HepG2 (cell line): Measurements from ENCODE around the gene PNPLA2. TPM values are rescaled to one million over a fixed set of nuclear protein-coding genes. Genes with fewer than 3 reads are reported as not detected.

Experiments
- ATAC-seq: fragments of 200-7000 bp; cut with Tn5 transposase; 3 replicates; pipeline ENCODE4 v1.9.1; 2020; ENCODE audit warnings: mild to moderate bottlenecking, moderate library complexity
- BruUV-seq: library from RNA; stranded (reverse); fragments of 400-500 nt; replicated peaks from 2 replicates; lab custom pipeline; 2021; lab: Mats Ljungman, UMichigan
- CTCF ChIA-PET: fragments of 300-600 bp; formaldehyde crosslinking; extraction: SDS; loops from one replicate; lab custom pipeline; 2021; ENCODE audit warnings: low total read pairs, inconsistent platforms, low intra/inter-chr PET ratio; lab: Yijun Ruan, JAX
- POLR2A ChIA-PET: fragments of 350-600 bp; sonication (Branson Sonifier 250); formaldehyde crosslinking; loops from one replicate; lab custom pipeline; 2020; ENCODE audit warnings: antibody characterized with exemption, inconsistent platforms; lab: Yijun Ruan, JAX
- DNase-seq: peaks from one replicate; pipeline ENCODE4 v3.0.0-alpha.2; 2015; ENCODE audit warnings: low spot score
- FAIRE-seq: peaks from 3 replicates; lab custom pipeline; 2011; peaks lifted over from hg19 to GRCh38; lab: Jason Lieb, UNC
- H2AFZ ChIP-seq: one replicate; pipeline ENCODE4 v1.6.1; 2011; ENCODE audit warnings: low read length, inconsistent platforms
- H3K27ac ChIP-seq: fragments of 300-600 bp; 3 replicates; pipeline ENCODE4 v1.8.0; 2011; ENCODE audit warnings: mixed run types, mild to moderate bottlenecking, mixed read lengths, low read length, inconsistent platforms; ENCODE audit not compliant: insufficient read depth; ENCODE audit errors: extremely low read length
- H3K27me3 ChIP-seq, 2 experiments: fragments of 200-600 bp in 1 of 2; 2 replicates in 1 of 2; 3 replicates in 1 of 2; pipeline versions ENCODE4 v1.6.0 to v1.8.0; 2011; ENCODE audit warnings: low read length in 2 of 2, mild to moderate bottlenecking in 2 of 2, moderate library complexity in 2 of 2, inconsistent platforms in 1 of 2; ENCODE audit not compliant: insufficient read depth in 2 of 2, control insufficient read depth in 1 of 2
- H3K36me3 ChIP-seq, 2 experiments: fragments of 200-600 bp in 1 of 2; replicated peaks in 1 of 2; 2 replicates in 1 of 2; 3 replicates in 1 of 2; pipeline versions ENCODE4 v1.5.1 to v1.8.0; 2011; ENCODE audit warnings: low read length in 2 of 2, inconsistent platforms in 1 of 2; ENCODE audit not compliant: insufficient read depth in 2 of 2, control insufficient read depth in 1 of 2
- H3K4me1 ChIP-seq: 2 replicates; pipeline ENCODE4 v1.5.1; 2012; ENCODE audit warnings: low read length, inconsistent platforms; ENCODE audit not compliant: insufficient read depth
- H3K4me2 ChIP-seq: 2 replicates; pipeline ENCODE4 v1.6.0; 2011; ENCODE audit warnings: low read depth, low read length, inconsistent platforms
- H3K4me3 ChIP-seq, 3 experiments: fragments of 200-600 bp in 1 of 3; sonication (generic), shearing (Covaris generic) in 1 of 3; replicated peaks in 1 of 3; 2 replicates each; pipeline ENCODE4 v1.5.1; 2011 to 2016; ENCODE audit warnings: low read length in 3 of 3, inconsistent platforms in 2 of 3, low read depth in 2 of 3, mild to moderate bottlenecking in 2 of 3, control low read depth in 1 of 3, mixed read lengths in 1 of 3; ENCODE audit not compliant: insufficient read depth in 1 of 3
- H3K79me2 ChIP-seq: one replicate; pipeline ENCODE4 v1.6.1; 2011; ENCODE audit warnings: low read length, inconsistent platforms; ENCODE audit not compliant: insufficient read depth
- H3K9ac ChIP-seq: 2 replicates; pipeline ENCODE4 v1.6.0; 2011; ENCODE audit warnings: mild to moderate bottlenecking, low read depth, low read length, inconsistent platforms; ENCODE audit not compliant: insufficient read depth
- H3K9me3 ChIP-seq: 2 replicates; pipeline ENCODE4 v1.5.1; 2012; ENCODE audit warnings: mild to moderate bottlenecking, low read length
- H4K20me1 ChIP-seq: 2 replicates; pipeline ENCODE4 v1.6.0; 2011; ENCODE audit warnings: inconsistent platforms, mild to moderate bottlenecking, low read length, moderate library complexity; ENCODE audit not compliant: insufficient read depth
- DR1 ChIP-seq: sonication (generic); formaldehyde crosslinking; IDR thresholded peaks from 2 replicates; pipeline ENCODE4 v1.8.0; 2021; ENCODE audit warnings: mild to moderate bottlenecking, missing genetic modification reagents, inconsistent platforms
- ESRRA ChIP-seq: sonication (generic); formaldehyde crosslinking; IDR thresholded peaks from 2 replicates; pipeline ENCODE4 v1.5.1; 2020; ENCODE audit warnings: mild to moderate bottlenecking, low read depth, missing genetic modification reagents
- MYNN ChIP-seq: sonication (generic); formaldehyde crosslinking; IDR thresholded peaks from 2 replicates; pipeline ENCODE4 v1.4.0; 2020; ENCODE audit warnings: mild to moderate bottlenecking, low read depth, missing genetic modification reagents
- NFE2L1 ChIP-seq: sonication (generic); formaldehyde crosslinking; IDR thresholded peaks from 2 replicates; pipeline ENCODE4 v1.4.0; 2020; ENCODE audit warnings: missing genetic modification reagents, mild to moderate bottlenecking, borderline replicate concordance
- ONECUT2 ChIP-seq: sonication (generic); formaldehyde crosslinking; IDR thresholded peaks from 2 replicates; pipeline ENCODE4 v1.4.0; 2020; ENCODE audit warnings: missing genetic modification reagents
- PATZ1 ChIP-seq: sonication (generic); formaldehyde crosslinking; IDR thresholded peaks from 2 replicates; pipeline ENCODE4 v1.4.0; 2020; ENCODE audit warnings: missing genetic modification reagents
- PRMT3 ChIP-seq: sonication (generic); formaldehyde crosslinking; IDR thresholded peaks from 2 replicates; pipeline ENCODE4 v1.8.1; 2022; ENCODE audit warnings: low read depth, mild to moderate bottlenecking, moderate library complexity, missing genetic modification reagents, borderline replicate concordance
- SMC3 ChIP-seq: IDR thresholded peaks from 2 replicates; pipeline ENCODE4 v1.6.1; 2011; ENCODE audit warnings: low read length, improper control_type of control experiment
- SP1 ChIP-seq, 2 experiments: fragments of 450-650 bp in 1 of 2; sonication (generic) in 1 of 2; formaldehyde crosslinking in 1 of 2; IDR thresholded peaks; 2 replicates each; pipeline versions ENCODE4 v1.4.0 to v1.6.1; 2016 to 2020; ENCODE audit warnings: missing genetic modification reagents in 1 of 2
- SRSF4 ChIP-seq: fragments of 200-400 bp; formaldehyde crosslinking; IDR thresholded peaks from one replicate; pipeline ENCODE4 v1.6.1; 2018; ENCODE audit warnings: mild to moderate bottlenecking, low read depth, low read length, moderate library complexity; ENCODE audit not compliant: poor library complexity, severe bottlenecking
- ZBTB7B ChIP-seq: sonication (generic); formaldehyde crosslinking; IDR thresholded peaks from 2 replicates; pipeline ENCODE4 v1.4.0; 2020; ENCODE audit warnings: missing genetic modification reagents
- ZC3H4 ChIP-seq: sonication (generic); formaldehyde crosslinking; IDR thresholded peaks from 2 replicates; pipeline ENCODE4 v1.4.0; 2020; ENCODE audit warnings: missing genetic modification reagents, borderline replicate concordance
- ZFP41 ChIP-seq: sonication (generic); formaldehyde crosslinking; IDR thresholded peaks from 2 replicates; pipeline ENCODE4 v1.4.0; 2020; ENCODE audit warnings: mild to moderate bottlenecking, missing genetic modification reagents, borderline replicate concordance
- ZNF550 ChIP-seq: sonication (generic); formaldehyde crosslinking; IDR thresholded peaks from 2 replicates; pipeline ENCODE4 v1.4.0; 2020; ENCODE audit warnings: mild to moderate bottlenecking, missing genetic modification reagents, borderline replicate concordance
- ZNF580 ChIP-seq: IDR thresholded peaks from 2 replicates; pipeline ENCODE4 v1.6.1; 2016; ENCODE audit warnings: low read depth, borderline replicate concordance
- ZNF737 ChIP-seq: sonication (generic); formaldehyde crosslinking; IDR thresholded peaks from 2 replicates; pipeline ENCODE4 v1.5.0; 2020; ENCODE audit warnings: missing genetic modification reagents, mild to moderate bottlenecking, borderline replicate concordance
- WGBS: methylation state at CpG from one replicate; pipeline ENCODE4 v1.1.6; 2017; ENCODE audit warnings: low lambda C conversion rate; 5-methylcytosine and 5-hydroxymethylcytosine counted together
- in situ Hi-C: cut with HindIII; loops from 2 replicates; pipeline ENCODE4 v1.10.0; 2017; ENCODE audit warnings: low pct_unique_long_range_greater_than_20kb; ENCODE audit not compliant: extremely low pct_ligation_motif_present
- intact Hi-C: fragments of 100-400 bp; cut with micrococcal nuclease; formaldehyde crosslinking; loops from one replicate; pipeline ENCODE4 v1.10.0; 2022; ENCODE audit not compliant: unreplicated experiment
- polyA plus RNA-seq, 8 experiments: library from polyadenylated mRNA; depleted of rRNA in 3 of 8; stranded (reverse) in 7 of 8; unstranded in 1 of 8; fragments of >200 nt; fragmentation: Illumina TruSeq in 4 of 8; extraction: Trizol in 4 of 8; gene quantifications; 2 replicates each; pipeline versions ENCODE4 v1.2.1 to v1.2.3, GENCODE V29; 2011 to 2016; ENCODE audit warnings: low read depth in 4 of 8, missing spikeins in 1 of 8, mixed read lengths in 1 of 8; ENCODE audit not compliant: insufficient read depth in 1 of 8
- total RNA-seq, 5 experiments: library from RNA; depleted of rRNA; stranded (reverse); fragments of >200 nt; fragmentation: Illumina TruSeq; extraction: Trizol; gene quantifications; 2 replicates each; pipeline ENCODE4 v1.2.3, GENCODE V29; 2016; ENCODE audit warnings: low read depth in 1 of 5
- TF ChIP-seq, protein P1 (sequence below): sonication (generic); formaldehyde crosslinking; IDR thresholded peaks from 2 replicates; pipeline ENCODE4 v1.4.0; 2020; ENCODE audit warnings: low read depth, missing genetic modification reagents

Gene PNPLA2
- total and polyA plus RNA-seq, 2 of the 13 experiments (the other 11 are each of a cell fraction or from before 2014, with no cell fraction given), result 10.5 to 43.2 TPM

DNA sequence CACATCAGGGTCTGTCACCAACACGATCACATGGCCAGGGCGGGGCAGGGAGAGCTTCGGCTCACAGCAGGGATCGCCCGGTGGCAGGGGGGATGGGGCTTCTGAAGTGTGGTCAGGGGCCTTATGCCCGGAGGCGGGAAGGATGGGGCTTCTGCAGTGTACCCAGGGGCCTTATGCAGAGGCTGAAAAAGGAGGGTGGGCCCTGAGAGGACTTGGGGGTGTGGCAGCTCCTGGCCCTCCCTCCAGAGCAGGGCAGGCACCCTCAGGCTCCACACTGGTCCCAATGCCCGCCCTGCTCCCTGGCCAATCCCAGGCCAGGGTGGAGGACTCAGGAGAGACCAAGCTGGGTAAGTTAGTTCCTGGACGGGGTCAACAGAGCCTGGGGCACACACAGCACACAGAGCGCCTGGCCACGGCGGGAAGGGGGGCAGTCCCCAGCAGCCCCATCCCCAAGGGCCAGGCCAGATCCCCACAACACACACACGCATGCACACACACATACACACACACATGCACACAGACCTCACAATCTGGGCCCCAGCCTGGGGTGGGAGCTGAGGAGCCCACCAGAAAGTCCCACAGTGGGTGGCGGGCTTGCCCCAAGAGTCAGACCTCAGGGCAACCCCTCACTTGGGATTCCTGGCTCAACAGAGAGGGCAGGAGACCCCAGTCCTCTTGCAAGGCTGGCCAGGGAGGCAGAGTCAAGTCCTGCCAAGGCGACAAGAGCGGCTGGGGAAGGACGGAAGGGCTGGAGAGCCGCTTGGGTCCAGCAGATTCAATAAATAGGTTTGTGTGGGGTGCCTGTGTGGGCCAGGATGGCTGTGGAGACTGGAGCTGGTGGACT, 27.8 kb upstream of the PNPLA2 start:
- peaks cover 21% of the 10 kb centered on the region for H3K4me1 ChIP-seq
- H2AFZ ChIP-seq, result no peak overlapping the region
- FAIRE-seq (no peak), DNase-seq (no peak), ATAC-seq (peak; percentile 6; the same call in 2 of the 3 replicates)
- in situ Hi-C loops, result no loop called here
- 78% methylated on average over 16 of the region's 18 CpGs for WGBS
- no peaks in the 10 kb centered on the region for H3K9me3 ChIP-seq
- POLR2A ChIA-PET, result interaction anchor here (0.8 kb wide), 1 partner anchor 13 kb away, joined by 3 read pairs; no protein-coding TSS in a partner anchor
- peaks cover 0 to 2% of the 10 kb centered on the region in 2 experiments; a peak in 2 of 5 replicates for H3K27me3 ChIP-seq
- H3K27ac ChIP-seq, result no peak overlapping the region
- no peaks in the 10 kb centered on the region for H4K20me1 ChIP-seq
- no TSS peak for BruUV-seq
- CTCF ChIA-PET, result no interaction called here
- no peak overlapping the region for H3K4me3 ChIP-seq
- no peak overlapping the region for H3K9ac ChIP-seq
- no peak overlapping the region for H3K4me2 ChIP-seq
- intact Hi-C loops, result no loop called here
- no peaks in the 10 kb centered on the region; a peak in 1 of 5 replicates for H3K36me3 ChIP-seq
- H3K79me2 ChIP-seq, result no peaks in the 10 kb centered on the region
- TF ChIP-seq ZNF737 (CRISPR knock-in tag) (no peak), ZC3H4 (CRISPR knock-in tag) (no peak), ZNF550 (CRISPR knock-in tag) (no peak), NFE2L1 (CRISPR knock-in tag) (no peak), ZNF580 (CRISPR knock-in tag) (no peak), DR1 (CRISPR knock-in tag) (no peak), PATZ1 (CRISPR knock-in tag) (0 out of 2 replicates have a peak, but pooled peaks have one; percentile 1), ZFP41 (CRISPR knock-in tag) (no peak), SMC3 (no peak), SRSF4 (no peak), ZBTB7B (CRISPR knock-in tag) (no peak), MYNN (no peak), ONECUT2 (CRISPR knock-in tag) (no peak), PRMT3 (no peak), ESRRA (no peak), SP1 (IDR thresholded peaks at IDR 0.05) (no peak), SP1 (CRISPR knock-in tag; IDR thresholded peaks at IDR 0.05) (no peak)
- TF ChIP-seq, protein P1, sequence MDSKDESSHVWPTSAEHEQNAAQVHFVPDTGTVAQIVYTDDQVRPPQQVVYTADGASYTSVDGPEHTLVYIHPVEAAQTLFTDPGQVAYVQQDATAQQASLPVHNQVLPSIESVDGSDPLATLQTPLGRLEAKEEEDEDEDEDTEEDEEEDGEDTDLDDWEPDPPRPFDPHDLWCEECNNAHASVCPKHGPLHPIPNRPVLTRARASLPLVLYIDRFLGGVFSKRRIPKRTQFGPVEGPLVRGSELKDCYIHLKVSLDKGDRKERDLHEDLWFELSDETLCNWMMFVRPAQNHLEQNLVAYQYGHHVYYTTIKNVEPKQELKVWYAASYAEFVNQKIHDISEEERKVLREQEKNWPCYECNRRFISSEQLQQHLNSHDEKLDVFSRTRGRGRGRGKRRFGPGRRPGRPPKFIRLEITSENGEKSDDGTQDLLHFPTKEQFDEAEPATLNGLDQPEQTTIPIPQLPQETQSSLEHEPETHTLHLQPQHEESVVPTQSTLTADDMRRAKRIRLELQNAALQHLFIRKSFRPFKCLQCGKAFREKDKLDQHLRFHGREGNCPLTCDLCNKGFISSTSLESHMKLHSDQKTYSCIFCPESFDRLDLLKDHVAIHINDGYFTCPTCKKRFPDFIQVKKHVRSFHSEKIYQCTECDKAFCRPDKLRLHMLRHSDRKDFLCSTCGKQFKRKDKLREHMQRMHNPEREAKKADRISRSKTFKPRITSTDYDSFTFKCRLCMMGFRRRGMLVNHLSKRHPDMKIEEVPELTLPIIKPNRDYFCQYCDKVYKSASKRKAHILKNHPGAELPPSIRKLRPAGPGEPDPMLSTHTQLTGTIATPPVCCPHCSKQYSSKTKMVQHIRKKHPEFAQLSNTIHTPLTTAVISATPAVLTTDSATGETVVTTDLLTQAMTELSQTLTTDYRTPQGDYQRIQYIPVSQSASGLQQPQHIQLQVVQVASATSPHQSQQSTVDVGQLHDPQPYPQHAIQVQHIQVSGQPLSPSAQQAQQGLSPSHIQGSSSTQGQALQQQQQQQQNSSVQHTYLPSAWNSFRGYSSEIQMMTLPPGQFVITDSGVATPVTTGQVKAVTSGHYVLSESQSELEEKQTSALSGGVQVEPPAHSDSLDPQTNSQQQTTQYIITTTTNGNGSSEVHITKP, result no peak
